ENCODE measurements around the gene SEC14L2.
A peak's percentile ranks its signal among the peaks of the same experiment; 100 is the strongest.

SEC14L2 gene

DNA sequence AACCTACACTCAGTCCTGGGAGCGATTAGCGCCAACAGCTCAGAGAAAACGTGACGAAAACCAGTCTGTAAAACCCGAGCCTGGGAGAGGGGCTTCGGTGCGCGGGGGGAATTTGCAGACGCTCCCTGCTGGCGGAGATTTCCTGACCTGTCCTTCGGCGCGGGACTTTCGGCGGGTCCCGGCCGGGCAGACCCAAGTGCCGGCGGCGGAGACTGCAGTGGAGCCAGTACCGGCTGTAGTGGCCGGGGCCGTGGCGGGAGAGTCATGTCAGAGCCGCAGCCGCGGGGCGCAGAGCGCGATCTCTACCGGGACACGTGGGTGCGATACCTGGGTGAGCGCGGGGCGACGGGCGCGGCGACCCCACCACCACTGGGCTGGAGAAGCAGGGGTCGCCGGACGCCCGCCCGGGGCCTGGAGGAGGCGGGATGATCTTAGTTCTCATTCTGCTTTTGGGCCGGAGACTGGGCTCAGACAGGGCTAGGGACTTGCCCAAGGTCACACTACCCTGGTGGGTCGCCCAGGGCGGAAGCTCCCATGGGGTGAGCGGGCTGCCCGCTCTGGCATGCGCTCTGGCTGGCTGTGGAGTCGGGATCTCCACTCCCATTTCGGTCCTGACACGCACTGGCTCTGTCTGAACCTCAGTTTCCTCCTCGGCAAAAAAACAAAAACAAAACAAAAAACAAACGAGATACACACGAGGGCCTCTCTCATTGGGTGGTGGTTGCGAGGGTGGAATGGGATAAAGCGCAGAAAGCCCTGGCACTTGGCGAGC is 29.0 kb downstream of the SEC14L2 start, which contains the start of gene MTFP1 (continued):
- TF ChIP-seq KLF10 (tag by site-specific recombination; IDR thresholded peaks at IDR 0.05) (no peak), ZNF324 (tag by site-specific recombination; IDR thresholded peaks at IDR 0.05) (no peak; the same call in 1 of the 2 replicates), ZSCAN16 (tag by site-specific recombination; IDR thresholded peaks at IDR 0.05) (no peak), GLIS1 (tag by site-specific recombination; IDR thresholded peaks at IDR 0.05) (peak; percentile 5; the same call in 1 of the 2 replicates), ZNF521 (tag by site-specific recombination; IDR thresholded peaks at IDR 0.05) (no peak), ZNF660 (tag by site-specific recombination; IDR thresholded peaks at IDR 0.05) (0 out of 2 replicates have a peak, but pooled peaks have one; percentile 39), ZNF214 (tag by site-specific recombination; IDR thresholded peaks at IDR 0.05; ENCODE audit: borderline replicate concordance) (no peak), ZEB2 (tag by site-specific recombination; IDR thresholded peaks at IDR 0.05) (peak; percentile 77; the same call in 1 of the 2 replicates), ZBTB17 (tag by site-specific recombination; IDR thresholded peaks at IDR 0.05) (peak; percentile 79), ZBTB48 (tag by site-specific recombination; IDR thresholded peaks at IDR 0.05) (peak; percentile 100), SP3 (tag by site-specific recombination; IDR thresholded peaks at IDR 0.05) (peak; percentile 27; the same call in 1 of the 2 replicates), ZNF112 (tag by site-specific recombination; IDR thresholded peaks at IDR 0.05) (no peak), PRDM1 (tag by site-specific recombination; IDR thresholded peaks at IDR 0.05) (no peak), ZFP69B (tag by site-specific recombination; IDR thresholded peaks at IDR 0.05) (peak; percentile 43; the same call in 1 of the 2 replicates), ZNF37A (tag by site-specific recombination; IDR thresholded peaks at IDR 0.05) (no peak), ZFP3 (tag by site-specific recombination; IDR thresholded peaks at IDR 0.05; ENCODE audit: low read depth) (no peak), ZNF354C (tag by site-specific recombination; IDR thresholded peaks at IDR 0.05; ENCODE audit: borderline replicate concordance, low read depth) (no peak), ZNF138 (tag by site-specific recombination; IDR thresholded peaks at IDR 0.05; ENCODE audit: borderline replicate concordance) (no peak), GLIS2 (tag by site-specific recombination; IDR thresholded peaks at IDR 0.05) (peak; percentile 73; the same call in 1 of the 2 replicates), ZNF629 (tag by site-specific recombination; IDR thresholded peaks at IDR 0.05) (no peak; the same call in 1 of the 2 replicates)
- TF ChIP-seq, protein P1, sequence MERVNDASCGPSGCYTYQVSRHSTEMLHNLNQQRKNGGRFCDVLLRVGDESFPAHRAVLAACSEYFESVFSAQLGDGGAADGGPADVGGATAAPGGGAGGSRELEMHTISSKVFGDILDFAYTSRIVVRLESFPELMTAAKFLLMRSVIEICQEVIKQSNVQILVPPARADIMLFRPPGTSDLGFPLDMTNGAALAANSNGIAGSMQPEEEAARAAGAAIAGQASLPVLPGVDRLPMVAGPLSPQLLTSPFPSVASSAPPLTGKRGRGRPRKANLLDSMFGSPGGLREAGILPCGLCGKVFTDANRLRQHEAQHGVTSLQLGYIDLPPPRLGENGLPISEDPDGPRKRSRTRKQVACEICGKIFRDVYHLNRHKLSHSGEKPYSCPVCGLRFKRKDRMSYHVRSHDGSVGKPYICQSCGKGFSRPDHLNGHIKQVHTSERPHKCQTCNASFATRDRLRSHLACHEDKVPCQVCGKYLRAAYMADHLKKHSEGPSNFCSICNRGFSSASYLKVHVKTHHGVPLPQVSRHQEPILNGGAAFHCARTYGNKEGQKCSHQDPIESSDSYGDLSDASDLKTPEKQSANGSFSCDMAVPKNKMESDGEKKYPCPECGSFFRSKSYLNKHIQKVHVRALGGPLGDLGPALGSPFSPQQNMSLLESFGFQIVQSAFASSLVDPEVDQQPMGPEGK (tag by site-specific recombination; IDR thresholded peaks at IDR 0.05), result peak; percentile 76
- TF ChIP-seq, protein P2, sequence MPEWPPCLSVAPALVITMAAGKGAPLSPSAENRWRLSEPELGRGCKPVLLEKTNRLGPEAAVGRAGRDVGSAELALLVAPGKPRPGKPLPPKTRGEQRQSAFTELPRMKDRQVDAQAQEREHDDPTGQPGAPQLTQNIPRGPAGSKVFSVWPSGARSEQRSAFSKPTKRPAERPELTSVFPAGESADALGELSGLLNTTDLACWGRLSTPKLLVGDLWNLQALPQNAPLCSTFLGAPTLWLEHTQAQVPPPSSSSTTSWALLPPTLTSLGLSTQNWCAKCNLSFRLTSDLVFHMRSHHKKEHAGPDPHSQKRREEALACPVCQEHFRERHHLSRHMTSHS (tag by site-specific recombination; IDR thresholded peaks at IDR 0.05), result no peak
- TF ChIP-seq, protein P3, sequence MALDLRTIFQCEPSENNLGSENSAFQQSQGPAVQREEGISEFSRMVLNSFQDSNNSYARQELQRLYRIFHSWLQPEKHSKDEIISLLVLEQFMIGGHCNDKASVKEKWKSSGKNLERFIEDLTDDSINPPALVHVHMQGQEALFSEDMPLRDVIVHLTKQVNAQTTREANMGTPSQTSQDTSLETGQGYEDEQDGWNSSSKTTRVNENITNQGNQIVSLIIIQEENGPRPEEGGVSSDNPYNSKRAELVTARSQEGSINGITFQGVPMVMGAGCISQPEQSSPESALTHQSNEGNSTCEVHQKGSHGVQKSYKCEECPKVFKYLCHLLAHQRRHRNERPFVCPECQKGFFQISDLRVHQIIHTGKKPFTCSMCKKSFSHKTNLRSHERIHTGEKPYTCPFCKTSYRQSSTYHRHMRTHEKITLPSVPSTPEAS (tag by site-specific recombination; IDR thresholded peaks at IDR 0.05), result no peak
- TF ChIP-seq, protein P4, sequence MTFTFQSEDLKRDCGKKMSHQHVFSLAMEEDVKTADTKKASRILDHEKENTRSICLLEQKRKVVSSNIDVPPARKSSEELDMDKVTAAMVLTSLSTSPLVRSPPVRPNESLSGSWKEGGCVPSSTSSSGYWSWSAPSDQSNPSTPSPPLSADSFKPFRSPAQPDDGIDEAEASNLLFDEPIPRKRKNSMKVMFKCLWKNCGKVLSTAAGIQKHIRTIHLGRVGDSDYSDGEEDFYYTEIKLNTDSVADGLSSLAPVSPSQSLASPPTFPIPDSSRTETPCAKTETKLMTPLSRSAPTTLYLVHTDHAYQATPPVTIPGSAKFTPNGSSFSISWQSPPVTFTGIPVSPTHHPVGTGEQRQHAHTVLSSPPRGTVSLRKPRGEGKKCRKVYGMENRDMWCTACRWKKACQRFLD (tag by site-specific recombination; IDR thresholded peaks at IDR 0.05), result no peak
- TF ChIP-seq, protein P5, sequence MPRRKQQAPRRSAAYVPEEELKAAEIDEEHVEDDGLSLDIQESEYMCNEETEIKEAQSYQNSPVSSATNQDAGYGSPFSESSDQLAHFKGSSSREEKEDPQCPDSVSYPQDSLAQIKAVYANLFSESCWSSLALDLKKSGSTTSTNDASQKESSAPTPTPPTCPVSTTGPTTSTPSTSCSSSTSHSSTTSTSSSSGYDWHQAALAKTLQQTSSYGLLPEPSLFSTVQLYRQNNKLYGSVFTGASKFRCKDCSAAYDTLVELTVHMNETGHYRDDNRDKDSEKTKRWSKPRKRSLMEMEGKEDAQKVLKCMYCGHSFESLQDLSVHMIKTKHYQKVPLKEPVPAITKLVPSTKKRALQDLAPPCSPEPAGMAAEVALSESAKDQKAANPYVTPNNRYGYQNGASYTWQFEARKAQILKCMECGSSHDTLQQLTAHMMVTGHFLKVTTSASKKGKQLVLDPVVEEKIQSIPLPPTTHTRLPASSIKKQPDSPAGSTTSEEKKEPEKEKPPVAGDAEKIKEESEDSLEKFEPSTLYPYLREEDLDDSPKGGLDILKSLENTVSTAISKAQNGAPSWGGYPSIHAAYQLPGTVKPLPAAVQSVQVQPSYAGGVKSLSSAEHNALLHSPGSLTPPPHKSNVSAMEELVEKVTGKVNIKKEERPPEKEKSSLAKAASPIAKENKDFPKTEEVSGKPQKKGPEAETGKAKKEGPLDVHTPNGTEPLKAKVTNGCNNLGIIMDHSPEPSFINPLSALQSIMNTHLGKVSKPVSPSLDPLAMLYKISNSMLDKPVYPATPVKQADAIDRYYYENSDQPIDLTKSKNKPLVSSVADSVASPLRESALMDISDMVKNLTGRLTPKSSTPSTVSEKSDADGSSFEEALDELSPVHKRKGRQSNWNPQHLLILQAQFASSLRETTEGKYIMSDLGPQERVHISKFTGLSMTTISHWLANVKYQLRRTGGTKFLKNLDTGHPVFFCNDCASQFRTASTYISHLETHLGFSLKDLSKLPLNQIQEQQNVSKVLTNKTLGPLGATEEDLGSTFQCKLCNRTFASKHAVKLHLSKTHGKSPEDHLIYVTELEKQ (tag by site-specific recombination; IDR thresholded peaks at IDR 0.05; ENCODE audit: borderline replicate concordance), result no peak
- TF ChIP-seq, protein P6, sequence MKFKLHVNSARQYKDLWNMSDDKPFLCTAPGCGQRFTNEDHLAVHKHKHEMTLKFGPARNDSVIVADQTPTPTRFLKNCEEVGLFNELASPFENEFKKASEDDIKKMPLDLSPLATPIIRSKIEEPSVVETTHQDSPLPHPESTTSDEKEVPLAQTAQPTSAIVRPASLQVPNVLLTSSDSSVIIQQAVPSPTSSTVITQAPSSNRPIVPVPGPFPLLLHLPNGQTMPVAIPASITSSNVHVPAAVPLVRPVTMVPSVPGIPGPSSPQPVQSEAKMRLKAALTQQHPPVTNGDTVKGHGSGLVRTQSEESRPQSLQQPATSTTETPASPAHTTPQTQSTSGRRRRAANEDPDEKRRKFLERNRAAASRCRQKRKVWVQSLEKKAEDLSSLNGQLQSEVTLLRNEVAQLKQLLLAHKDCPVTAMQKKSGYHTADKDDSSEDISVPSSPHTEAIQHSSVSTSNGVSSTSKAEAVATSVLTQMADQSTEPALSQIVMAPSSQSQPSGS (tag by site-specific recombination; IDR thresholded peaks at IDR 0.05; ENCODE audit: low read depth), result no peak

All from HEK293 (cell line).